ENCODE measurements around the gene SACM1L.

DNA sequence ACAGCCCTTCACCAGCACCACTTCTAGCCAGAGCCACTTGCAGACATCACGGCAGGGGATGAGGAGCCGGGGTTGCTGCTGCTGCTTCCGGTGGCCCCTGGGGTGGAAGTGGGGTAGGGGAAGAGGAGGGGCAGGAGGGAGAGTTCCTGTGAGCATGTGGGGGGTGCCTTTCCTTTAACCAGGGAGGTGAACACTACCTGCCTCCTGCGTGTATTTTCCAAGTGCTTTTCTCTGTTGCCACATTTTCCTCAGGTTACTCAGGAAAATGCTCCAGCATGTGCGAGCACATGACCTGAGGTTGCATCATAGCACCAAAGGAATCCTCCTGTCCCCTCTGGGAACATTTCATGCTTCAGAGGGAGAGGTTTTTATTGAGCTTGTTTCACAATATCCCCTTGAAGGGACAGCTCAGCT lies 12.2 kb upstream of the SACM1L start:
- TF ChIP-seq, protein P1, sequence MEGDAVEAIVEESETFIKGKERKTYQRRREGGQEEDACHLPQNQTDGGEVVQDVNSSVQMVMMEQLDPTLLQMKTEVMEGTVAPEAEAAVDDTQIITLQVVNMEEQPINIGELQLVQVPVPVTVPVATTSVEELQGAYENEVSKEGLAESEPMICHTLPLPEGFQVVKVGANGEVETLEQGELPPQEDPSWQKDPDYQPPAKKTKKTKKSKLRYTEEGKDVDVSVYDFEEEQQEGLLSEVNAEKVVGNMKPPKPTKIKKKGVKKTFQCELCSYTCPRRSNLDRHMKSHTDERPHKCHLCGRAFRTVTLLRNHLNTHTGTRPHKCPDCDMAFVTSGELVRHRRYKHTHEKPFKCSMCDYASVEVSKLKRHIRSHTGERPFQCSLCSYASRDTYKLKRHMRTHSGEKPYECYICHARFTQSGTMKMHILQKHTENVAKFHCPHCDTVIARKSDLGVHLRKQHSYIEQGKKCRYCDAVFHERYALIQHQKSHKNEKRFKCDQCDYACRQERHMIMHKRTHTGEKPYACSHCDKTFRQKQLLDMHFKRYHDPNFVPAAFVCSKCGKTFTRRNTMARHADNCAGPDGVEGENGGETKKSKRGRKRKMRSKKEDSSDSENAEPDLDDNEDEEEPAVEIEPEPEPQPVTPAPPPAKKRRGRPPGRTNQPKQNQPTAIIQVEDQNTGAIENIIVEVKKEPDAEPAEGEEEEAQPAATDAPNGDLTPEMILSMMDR (IDR thresholded peaks at IDR 0.05; ENCODE audit: insufficient read depth, low read depth, low read length), result no peak
- no peak for TF ChIP-seq EZH2 (IDR thresholded peaks at IDR 0.05; ENCODE audit: insufficient read depth, low read length)
